GM23248 (cell line): ENCODE results near the gene LAMA2. TPM values are rescaled to one million over a fixed set of nuclear protein-coding genes. Genes with fewer than 3 reads are reported as not detected.

Experiments
- DNase-seq: peaks from one replicate; pipeline ENCODE4 v3.0.0-alpha.2; 2015
- H2AFZ ChIP-seq: fragments of 200-600 bp; sonication (generic); 2 replicates; pipeline ENCODE4 v1.6.1; 2016; ENCODE audit warnings: antibody characterized with exemption
- H3F3A ChIP-seq: fragments of 200-600 bp; sonication (generic); 2 replicates; pipeline ENCODE4 v1.6.1; 2016; ENCODE audit warnings: mild to moderate bottlenecking, antibody characterized with exemption, mixed run types; ENCODE audit not compliant: insufficient read depth
- H3K27ac ChIP-seq: fragments of 200-600 bp; sonication (generic); 2 replicates; pipeline ENCODE4 v1.5.1; 2016; ENCODE audit warnings: mild to moderate bottlenecking
- H3K27me3 ChIP-seq: fragments of 200-600 bp; sonication (generic); replicated peaks from 2 replicates; pipeline ENCODE4 v1.6.1; 2016; ENCODE audit warnings: mild to moderate bottlenecking; ENCODE audit not compliant: insufficient read depth
- H3K36me3 ChIP-seq: fragments of 200-600 bp; sonication (generic); 2 replicates; pipeline ENCODE4 v1.6.1; 2016; ENCODE audit warnings: low read depth, mild to moderate bottlenecking
- H3K4me1 ChIP-seq: fragments of 200-600 bp; sonication (generic); 2 replicates; pipeline ENCODE4 v1.6.1; 2016; ENCODE audit warnings: mild to moderate bottlenecking; ENCODE audit not compliant: insufficient read depth
- H3K4me2 ChIP-seq: fragments of 200-600 bp; sonication (generic); one replicate; pipeline ENCODE4 v1.6.1; 2016; ENCODE audit warnings: mild to moderate bottlenecking; ENCODE audit not compliant: unreplicated experiment
- H3K4me3 ChIP-seq: fragments of 200-600 bp; sonication (generic); 2 replicates; pipeline ENCODE4 v1.5.1; 2016; ENCODE audit warnings: mild to moderate bottlenecking
- H3K79me2 ChIP-seq: fragments of 200-600 bp; sonication (generic); 2 replicates; pipeline ENCODE4 v1.6.1; 2016; ENCODE audit warnings: mild to moderate bottlenecking; ENCODE audit not compliant: insufficient read depth
- H3K9ac ChIP-seq: fragments of 200-600 bp; sonication (generic); 2 replicates; pipeline ENCODE4 v1.6.1; 2016; ENCODE audit warnings: mild to moderate bottlenecking
- H3K9me2 ChIP-seq: fragments of 200-600 bp; sonication (generic); 2 replicates; pipeline ENCODE4 v1.6.1; 2016; ENCODE audit warnings: mixed run types, mild to moderate bottlenecking, moderate library complexity; ENCODE audit not compliant: insufficient read depth
- H3K9me3 ChIP-seq: fragments of 200-600 bp; sonication (generic); one replicate; pipeline ENCODE4 v1.6.1; 2017; ENCODE audit warnings: low read depth
- H4K20me1 ChIP-seq: fragments of 200-600 bp; sonication (generic); 2 replicates; pipeline ENCODE4 v1.6.0; 2016; ENCODE audit not compliant: insufficient read depth
- EZH2 ChIP-seq: fragments of 200-600 bp; sonication (generic); IDR thresholded peaks from 2 replicates; pipeline ENCODE4 v1.6.1; 2018; ENCODE audit warnings: antibody characterized with exemption, mild to moderate bottlenecking; ENCODE audit not compliant: insufficient read depth, poor library complexity, severe bottlenecking
- EZH2phosphoT487 ChIP-seq: fragments of 200-600 bp; sonication (generic); IDR thresholded peaks from 2 replicates; pipeline ENCODE4 v1.6.1; 2018; ENCODE audit warnings: antibody characterized with exemption, moderate library complexity, mild to moderate bottlenecking, low read depth; ENCODE audit not compliant: insufficient read depth
- WGBS, 2 experiments: methylation state at CpG; one replicate each; pipeline ENCODE4 v1.1.6; 2015 to 2017; ENCODE audit warnings: low lambda C conversion rate in 2 of 2, low coverage in 1 of 2; ENCODE audit errors: missing lambda C conversion rate in 2 of 2; 5-methylcytosine and 5-hydroxymethylcytosine counted together
- in situ Hi-C: fragments of 300-500 bp; cut with MboI; formaldehyde crosslinking; loops from 2 replicates; pipeline ENCODE4 v1.15.0; 2020
- polyA plus RNA-seq: library from polyadenylated mRNA; unstranded; fragments of >200 nt; fragmentation: Nextera tagmentation; extraction: Ambion mirVana; gene quantifications from 2 replicates; pipeline ENCODE4 v1.2.1, GENCODE V29; 2016
- total RNA-seq: library from RNA; depleted of rRNA; stranded (reverse); fragments of >200 nt; shearing (Covaris generic); gene quantifications from 2 replicates; pipeline ENCODE4 v1.2.3, GENCODE V29; 2014

Gene LAMA2
- total and polyA plus RNA-seq, 2 experiments from 2014 or later = 8.3 to 31.1 TPM

- no peak overlapping the region for H3K4me2 ChIP-seq
- H3K79me2 ChIP-seq = no peaks in the 10 kb centered on the region
- no peaks in the 10 kb centered on the region for H3K4me1 ChIP-seq
- no peak overlapping the region for H3K9ac ChIP-seq
- 98 to 100% methylated on average over 2 of the region's 2 CpGs for WGBS, 2 experiments
- DNase-seq = no peak
- in situ Hi-C loops = no loop called here
- no peak overlapping the region for H2AFZ ChIP-seq
- no peaks in the 10 kb centered on the region for H3K9me2 ChIP-seq
- no peak for TF ChIP-seq EZH2
- no peak for TF ChIP-seq EZH2phosphoT487
- 0 out of 2 replicates have a peak, but pooled peaks cover 2% of the 10 kb centered on the region for H3F3A ChIP-seq
- H3K9me3 ChIP-seq = no peaks in the 10 kb centered on the region
- H3K27ac ChIP-seq = no peak overlapping the region
- H4K20me1 ChIP-seq = no peaks in the 10 kb centered on the region
- no peaks in the 10 kb centered on the region for H3K36me3 ChIP-seq
- H3K4me3 ChIP-seq = no peak overlapping the region
- no peaks in the 10 kb centered on the region for H3K27me3 ChIP-seq
These were observed 669.5 kb downstream of the LAMA2 start for GRCh38 chr6:129552413-129552812.

- Histone ChIP-seq H3K4me2 (no peak overlapping the region), H3K4me3 (no peak overlapping the region), H3K9me3 (no peaks in the 10 kb centered on the region), H3K27ac (no peak overlapping the region), H2AFZ (no peak overlapping the region), H3F3A (0 out of 2 replicates have a peak, but pooled peaks cover 4% of the 10 kb centered on the region), H3K36me3 (0 out of 2 replicates have a peak, but pooled peaks cover 4% of the 10 kb centered on the region), H3K79me2 (no peaks in the 10 kb centered on the region), H3K9me2 (no peaks in the 10 kb centered on the region), H3K9ac (no peak overlapping the region), H3K4me1 (no peaks in the 10 kb centered on the region), H4K20me1 (no peaks in the 10 kb centered on the region), H3K27me3 (no peaks in the 10 kb centered on the region)
- WGBS, 2 experiments = 97% methylated on average over 5 of the region's 5 CpGs
- no peak for DNase-seq
- in situ Hi-C loops = no loop called here
- TF ChIP-seq EZH2 = no peak
- TF ChIP-seq EZH2phosphoT487 = no peak
These were observed 672.4 kb downstream of the LAMA2 start for GRCh38 chr6:129555206-129555832.

- no peak for TF ChIP-seq EZH2
- no peak for TF ChIP-seq EZH2phosphoT487
- no peak for DNase-seq
- H2AFZ ChIP-seq = no peak overlapping the region
- no peaks in the 10 kb centered on the region for H3K27me3 ChIP-seq
- H4K20me1 ChIP-seq = no peaks in the 10 kb centered on the region
- no peaks in the 10 kb centered on the region for H3K9me2 ChIP-seq
- 0 out of 2 replicates have a peak, but pooled peaks cover 4% of the 10 kb centered on the region for H3K36me3 ChIP-seq
- H3K4me3 ChIP-seq = no peak overlapping the region
- H3K9me3 ChIP-seq = no peaks in the 10 kb centered on the region
- no peaks in the 10 kb centered on the region for H3K4me1 ChIP-seq
- 98 to 100% methylated on average over 1 of the region's 1 CpG for WGBS, 2 experiments
- H3K27ac ChIP-seq = no peak overlapping the region
- in situ Hi-C loops = no loop called here
- H3K9ac ChIP-seq = no peak overlapping the region
- H3K4me2 ChIP-seq = no peak overlapping the region
- H3F3A ChIP-seq = 0 out of 2 replicates have a peak, but pooled peaks cover 4% of the 10 kb centered on the region
- no peaks in the 10 kb centered on the region for H3K79me2 ChIP-seq
These were observed 675.3 kb downstream of the LAMA2 start for GRCh38 chr6:129558248-129558647.

DNA sequence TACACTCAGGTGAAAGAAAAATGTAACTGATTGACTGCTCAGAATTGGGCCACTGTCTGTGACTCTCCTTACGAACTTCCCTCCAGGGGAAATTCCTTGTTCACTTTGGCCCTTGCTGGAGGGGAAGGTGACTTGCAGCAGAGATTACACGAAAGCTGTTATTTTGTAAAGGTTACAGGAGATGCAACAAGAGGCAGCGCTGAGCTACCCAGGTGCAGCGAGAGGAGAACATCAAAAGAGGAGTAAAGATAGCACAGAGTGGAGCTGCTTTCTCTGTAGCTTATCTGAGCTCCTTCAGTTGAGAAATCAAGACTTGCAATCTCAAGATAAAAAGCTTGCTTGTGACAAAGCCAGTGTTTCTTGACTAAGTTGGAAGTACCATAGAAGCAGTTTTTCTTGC lies 682.4 kb downstream of the LAMA2 start:
- TF ChIP-seq EZH2phosphoT487 (no peak), EZH2 (no peak)
- Histone ChIP-seq H3K27ac (no peak overlapping the region), H3K9me2 (no peaks in the 10 kb centered on the region), H3K4me3 (no peak overlapping the region), H3K79me2 (no peaks in the 10 kb centered on the region), H4K20me1 (no peaks in the 10 kb centered on the region), H3K4me2 (no peak overlapping the region), H2AFZ (no peak overlapping the region), H3K27me3 (no peaks in the 10 kb centered on the region), H3K36me3 (no peaks in the 10 kb centered on the region), H3K9ac (no peak overlapping the region), H3K9me3 (no peaks in the 10 kb centered on the region), H3K4me1 (no peaks in the 10 kb centered on the region), H3F3A (no peaks in the 10 kb centered on the region)
- no peak for DNase-seq
- WGBS, 2 experiments = 90 to 93% methylated on average over 4 of the region's 4 CpGs
- in situ Hi-C loops = no loop called here
